ENCODE measurements around the gene ANKMY1.
"Not testable (repeated sequence)": the region's sequence is repeated elsewhere in the genome, so short reads cannot be mapped to it uniquely, and the experiment has no call there.

ANKMY1 gene

DNA sequence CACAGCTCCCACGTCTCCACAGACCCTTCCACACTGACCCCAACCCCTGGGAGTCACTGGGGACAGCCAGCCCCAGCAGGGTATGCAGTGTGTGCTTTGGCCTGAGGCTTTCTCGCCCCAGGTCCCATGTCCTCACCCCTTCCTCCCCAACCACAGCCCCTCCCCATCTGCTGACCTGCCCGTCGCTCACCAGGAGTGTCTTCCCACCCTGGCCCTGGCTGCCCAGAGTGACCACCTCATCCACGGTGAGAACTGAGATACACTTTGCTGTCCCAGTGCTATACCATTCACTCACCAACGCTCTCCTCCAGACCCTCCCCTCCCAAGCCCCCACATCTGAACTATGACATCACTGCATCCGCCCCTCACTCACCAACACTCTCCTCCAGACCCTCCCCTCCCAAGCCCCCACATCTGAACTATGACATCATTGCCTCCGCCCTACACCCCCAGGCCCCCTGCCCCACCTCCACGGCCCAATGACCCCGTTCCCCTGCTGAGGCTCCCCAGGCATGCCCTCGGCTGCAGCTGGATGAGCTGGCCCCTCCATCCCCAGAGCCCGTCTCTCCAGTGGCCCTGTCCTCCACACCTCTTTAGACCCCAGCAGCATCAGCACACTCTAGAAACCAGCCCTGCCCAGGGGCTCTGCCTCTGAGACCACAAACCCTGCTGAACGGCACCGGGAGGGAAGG, 55.2 kb downstream of the ANKMY1 start:
- Mint-ChIP-seq H3K27me3 (no peaks in the 10 kb centered on the region), H3K27ac (no peak overlapping the region), H3K4me3 (no peak overlapping the region), H3K36me3 (peaks cover 28% of the 10 kb centered on the region), H3K9me3 (no peaks in the 10 kb centered on the region), H3K4me1 (peaks cover 7% of the 10 kb centered on the region)
- DNase-seq (ENCODE audit: low spot score in 2 of 2) (no peak), ATAC-seq (ENCODE audit: low read depth) (no peak)

DNA sequence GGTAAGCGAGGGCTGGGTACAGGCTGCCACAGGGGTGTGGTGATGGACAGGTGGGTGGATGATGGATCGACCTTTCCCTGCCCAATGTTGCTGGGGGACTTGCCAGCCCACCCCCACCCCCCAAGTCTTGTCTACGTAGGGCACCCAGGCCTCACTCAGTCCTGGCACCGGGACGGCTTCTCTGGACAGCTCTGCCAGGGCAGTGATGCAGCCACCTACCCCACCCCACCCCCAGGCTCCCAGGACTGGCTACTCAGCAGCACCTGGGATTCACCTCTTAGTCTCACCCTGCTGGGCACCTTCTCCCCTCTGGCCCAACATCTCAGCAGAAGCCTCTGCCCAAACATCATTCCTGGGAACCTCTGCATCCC, 55.7 kb downstream of the ANKMY1 start:
- peak in 1 of 2 donors; percentile 8 for DNase-seq (ENCODE audit: low spot score in 2 of 2)

DNA sequence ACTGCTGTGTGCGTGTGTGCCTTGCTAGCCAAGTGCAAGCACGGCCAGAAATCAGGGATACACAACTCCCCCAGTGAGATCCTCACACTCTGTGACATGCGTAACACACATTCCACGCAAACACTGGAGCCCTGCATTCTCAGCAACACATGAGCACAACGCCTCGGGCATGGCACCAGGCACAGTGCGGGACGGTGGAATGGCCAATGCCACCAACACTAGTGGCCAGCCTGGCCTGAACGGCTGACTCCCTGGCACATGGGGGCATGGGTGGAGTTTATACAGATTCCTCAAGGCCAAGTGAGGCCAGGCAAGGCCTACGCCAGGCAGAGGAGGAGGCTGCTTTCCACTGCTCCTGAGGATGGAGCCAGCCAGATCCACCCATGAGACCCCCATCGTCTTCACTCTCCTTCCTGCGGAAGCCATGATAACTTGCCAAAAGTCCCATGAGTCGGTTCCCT, 56.2 kb downstream of the ANKMY1 start:
- DNase-seq (ENCODE audit: low spot score in 2 of 2), result peak in 1 of 2 donors; percentile 6
- H3K4me1 Mint-ChIP-seq, result peaks cover 7% of the 10 kb centered on the region
- ATAC-seq (ENCODE audit: low read depth), result no peak
- H3K27ac Mint-ChIP-seq, result no peak overlapping the region
- H3K27me3 Mint-ChIP-seq, result no peaks in the 10 kb centered on the region
- H3K36me3 Mint-ChIP-seq, result peaks cover 32% of the 10 kb centered on the region
- H3K4me3 Mint-ChIP-seq, result no peak overlapping the region
- no peaks in the 10 kb centered on the region for H3K9me3 Mint-ChIP-seq

More for the DNA sequence above, 55.7 kb downstream of the ANKMY1 start:
- Mint-ChIP-seq H3K4me3 (no peak overlapping the region), H3K36me3 (peaks cover 30% of the 10 kb centered on the region), H3K4me1 (peaks cover 7% of the 10 kb centered on the region), H3K9me3 (no peaks in the 10 kb centered on the region), H3K27ac (no peak overlapping the region), H3K27me3 (no peaks in the 10 kb centered on the region)
- ATAC-seq (ENCODE audit: low read depth), result no peak

DNA sequence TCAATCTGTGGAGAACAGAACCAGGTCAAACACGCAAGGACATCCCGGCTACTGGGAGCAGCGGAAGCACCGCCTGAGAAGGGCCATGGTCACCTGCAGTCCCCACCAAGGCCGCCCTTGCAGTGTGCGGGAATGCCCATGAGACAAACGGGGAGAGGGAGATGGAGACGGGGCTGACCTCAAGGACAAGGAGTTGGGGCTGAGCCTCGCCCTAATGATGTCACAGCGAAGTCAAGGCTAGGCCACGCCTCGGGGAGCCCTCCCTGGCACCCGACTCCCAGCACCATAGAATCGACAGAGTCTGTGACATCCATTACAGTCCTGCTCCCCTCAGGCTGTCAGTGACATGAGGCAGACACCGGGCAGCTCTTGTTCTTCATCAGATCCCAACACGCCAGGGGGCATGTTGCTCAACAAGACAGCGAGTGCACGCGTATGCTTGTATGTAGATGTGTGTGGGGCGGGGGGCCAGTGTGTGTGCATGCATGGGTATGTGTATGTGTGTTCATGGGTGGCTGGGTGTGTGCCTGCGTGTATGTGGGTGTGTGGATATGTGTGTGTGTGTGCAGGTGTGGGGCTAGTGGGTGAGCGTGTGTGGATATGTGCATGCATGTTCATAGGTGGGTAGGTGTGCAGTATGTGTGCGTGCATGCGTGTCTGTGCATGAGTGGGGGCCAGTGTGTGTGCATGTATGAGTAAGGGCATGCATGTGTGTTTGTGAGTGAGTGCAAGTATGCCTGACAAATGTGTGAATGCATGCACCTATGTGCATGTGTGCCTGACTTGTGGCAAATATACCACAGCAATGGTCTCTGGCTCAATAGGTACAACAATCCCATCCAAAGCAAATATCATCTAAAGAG, 57.0 kb downstream of the ANKMY1 start:
- peak in 1 of 2 donors; percentile 6 for DNase-seq (ENCODE audit: low spot score in 2 of 2)
- Mint-ChIP-seq H3K36me3 (peaks cover 38% of the 10 kb centered on the region), H3K27ac (peak overlapping the region; percentile 6), H3K27me3 (no peaks in the 10 kb centered on the region), H3K9me3 (peaks cover under 1% of the 10 kb centered on the region), H3K4me3 (no peak overlapping the region), H3K4me1 (peaks cover 7% of the 10 kb centered on the region)
- no peak for ATAC-seq (ENCODE audit: low read depth)

DNA sequence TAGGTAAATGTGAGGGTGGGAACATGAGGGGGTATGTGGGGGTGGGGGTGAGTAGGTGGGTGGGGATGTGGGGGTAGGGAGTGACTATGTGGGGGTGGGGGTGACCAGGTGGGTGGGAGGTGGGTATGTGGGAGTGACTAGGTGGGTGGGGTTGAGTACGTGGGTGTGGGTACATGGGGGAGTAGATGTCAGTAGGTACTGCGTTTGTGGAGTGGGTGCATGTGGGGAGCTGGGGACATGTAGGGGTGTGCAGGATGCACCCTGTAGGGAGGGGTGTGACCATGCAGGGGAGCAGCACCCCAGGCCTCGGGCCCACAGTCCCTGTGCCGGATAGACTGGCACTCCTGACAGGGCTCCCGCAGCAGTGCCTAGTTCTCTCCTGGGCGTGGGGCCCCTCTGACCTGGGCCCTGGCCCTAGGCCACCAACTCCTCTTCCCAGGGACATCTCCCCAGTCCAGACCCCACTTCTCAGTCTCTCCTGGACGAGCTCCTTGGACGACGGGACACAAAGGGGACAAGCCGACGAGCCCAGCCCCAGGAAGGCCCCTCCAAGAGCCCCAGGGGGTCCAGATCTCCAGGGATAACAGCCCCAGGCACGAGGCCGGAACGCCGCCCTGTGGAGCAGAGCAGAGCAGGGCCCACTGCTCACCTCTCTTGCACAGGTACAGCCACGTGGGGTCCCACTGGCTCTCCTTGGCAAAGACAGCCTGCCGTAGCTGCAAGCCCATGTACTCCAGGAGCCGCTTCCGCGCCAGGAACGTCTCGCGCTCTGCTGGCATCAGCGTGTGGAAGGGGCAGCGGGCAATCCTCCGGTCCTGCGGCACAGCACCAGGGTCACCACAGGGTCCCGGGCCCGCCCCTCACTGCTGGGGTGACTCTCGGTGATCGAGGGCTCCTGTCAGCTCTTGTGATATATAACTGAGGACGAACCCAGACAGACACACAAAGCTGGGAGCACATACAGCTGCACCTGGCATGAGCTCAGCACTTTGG, 58.2 kb downstream of the ANKMY1 start:
- Mint-ChIP-seq H3K36me3 (peaks cover 42% of the 10 kb centered on the region), H3K4me1 (peaks cover 7% of the 10 kb centered on the region), H3K27me3 (no peaks in the 10 kb centered on the region), H3K27ac (no peak overlapping the region), H3K4me3 (no peak overlapping the region), H3K9me3 (peaks cover 2% of the 10 kb centered on the region)
- ATAC-seq (ENCODE audit: low read depth) (no peak), DNase-seq (ENCODE audit: low spot score in 2 of 2) (no peak)

DNA sequence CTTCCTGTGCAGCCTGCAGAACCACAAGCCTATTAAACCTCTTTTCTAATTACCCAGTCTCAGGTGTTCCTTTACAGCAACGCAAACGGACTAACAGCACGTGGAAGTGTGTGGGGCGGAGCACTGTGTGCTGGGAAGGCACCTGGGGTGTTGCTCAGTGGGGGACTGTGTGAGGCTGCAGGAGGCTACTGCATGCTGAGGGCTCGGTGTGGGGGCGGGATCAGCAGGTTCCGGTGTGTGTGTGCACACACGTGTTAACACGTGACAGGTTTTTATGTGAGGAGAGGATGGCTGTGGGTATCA, 58.9 kb downstream of the ANKMY1 start:
- Mint-ChIP-seq H3K36me3 (peaks cover 41% of the 10 kb centered on the region), H3K27ac (no peak overlapping the region), H3K4me3 (no peak overlapping the region), H3K27me3 (no peaks in the 10 kb centered on the region), H3K9me3 (peaks cover 2% of the 10 kb centered on the region), H3K4me1 (peaks cover 7% of the 10 kb centered on the region)
- DNase-seq (ENCODE audit: low spot score in 2 of 2) (no peak), ATAC-seq (ENCODE audit: low read depth) (no peak)

DNA sequence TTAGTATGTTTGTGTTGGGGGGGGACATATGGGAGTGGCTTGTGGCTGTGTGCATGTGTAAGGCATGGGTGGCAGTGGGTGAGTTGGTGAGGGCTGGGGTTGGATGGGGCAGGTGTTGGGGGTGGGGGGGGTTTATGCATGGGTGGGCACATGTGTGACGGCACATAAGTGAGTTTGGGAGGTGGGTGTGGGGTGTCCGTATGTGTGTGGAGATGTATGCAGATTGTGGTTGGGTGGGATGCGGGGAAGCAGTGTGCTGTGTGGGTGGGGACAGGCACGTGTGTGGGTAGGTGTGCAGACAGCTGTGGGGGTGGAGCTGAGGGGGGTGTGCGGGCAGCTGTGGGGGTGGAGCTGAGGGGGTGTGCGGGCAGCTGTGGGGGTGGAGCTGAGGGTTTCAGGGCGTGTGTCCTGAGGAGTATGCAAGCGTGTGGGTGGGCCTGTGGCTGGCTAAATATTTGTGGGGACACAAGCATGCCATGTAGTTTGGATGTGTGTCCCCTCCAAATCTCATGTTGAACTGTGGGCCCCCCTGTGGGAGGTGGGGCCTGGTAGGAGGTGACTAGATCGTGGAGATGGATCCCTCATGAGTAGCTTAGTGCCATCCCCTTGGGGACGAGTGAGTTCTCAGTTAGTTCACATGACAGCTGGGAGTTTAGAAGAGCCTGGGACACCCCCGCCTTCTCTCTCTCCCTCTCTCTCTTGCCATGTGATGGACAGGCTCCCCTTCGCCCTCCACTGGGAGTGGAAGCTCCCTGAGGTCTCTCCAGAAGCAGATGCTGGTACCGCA, 59.4 kb downstream of the ANKMY1 start:
- Mint-ChIP-seq H3K4me3 (no peak overlapping the region), H3K9me3 (peaks cover 3% of the 10 kb centered on the region), H3K27me3 (no peaks in the 10 kb centered on the region), H3K36me3 (peaks cover 42% of the 10 kb centered on the region), H3K27ac (no peak overlapping the region), H3K4me1 (peaks cover 7% of the 10 kb centered on the region)
- DNase-seq (ENCODE audit: low spot score in 2 of 2) (no peak), ATAC-seq (ENCODE audit: low read depth) (no peak)

DNA sequence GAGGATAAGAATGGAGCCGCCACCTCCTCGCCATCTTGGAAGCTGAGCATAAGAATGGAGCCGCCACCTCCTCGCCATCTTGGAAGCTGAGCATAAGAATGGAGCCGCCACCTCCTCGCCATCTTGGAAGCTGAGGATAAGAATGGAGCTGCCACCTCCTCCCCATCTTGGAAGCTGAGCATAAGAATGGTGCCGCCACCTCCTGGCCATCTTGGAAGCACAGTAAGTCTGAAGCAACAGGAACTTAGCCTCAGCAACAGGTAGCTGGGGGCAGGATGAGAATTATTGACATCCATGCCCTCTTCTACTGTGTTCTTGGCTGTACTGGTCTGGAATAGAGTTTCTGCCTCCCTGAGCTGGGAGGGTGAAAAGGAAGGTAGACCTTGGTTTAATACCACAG, 60.7 kb downstream of the ANKMY1 start:
- not testable (repeated sequence) for ATAC-seq (ENCODE audit: low read depth); H3K9me3 Mint-ChIP-seq; DNase-seq (ENCODE audit: low spot score in 2 of 2); H3K27ac Mint-ChIP-seq; H3K27me3 Mint-ChIP-seq; H3K4me3 Mint-ChIP-seq; H3K4me1 Mint-ChIP-seq
- H3K36me3 Mint-ChIP-seq, result peaks cover 44% of the 10 kb centered on the region

DNA sequence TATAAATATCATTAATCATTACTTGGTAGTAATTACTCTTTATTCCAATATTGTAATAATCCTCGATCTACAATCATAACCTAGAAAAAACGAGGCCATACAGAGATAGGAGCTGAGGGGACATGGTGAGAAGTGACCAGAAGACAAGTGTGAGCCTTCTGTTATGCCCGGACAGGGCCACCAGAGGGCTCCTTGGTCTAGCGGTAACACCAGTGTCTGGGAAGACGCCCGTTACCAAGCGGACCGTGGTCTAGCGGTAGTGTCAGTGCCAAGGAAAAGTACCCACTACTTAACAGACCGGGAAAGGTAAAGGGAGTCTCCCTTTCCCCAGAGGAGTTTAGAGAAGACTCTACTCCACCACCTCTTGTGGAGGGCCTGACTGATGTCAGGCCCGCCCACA, 62.8 kb downstream of the ANKMY1 start:
- DNase-seq (ENCODE audit: low spot score in 2 of 2); ATAC-seq (ENCODE audit: low read depth); H3K27ac Mint-ChIP-seq; H3K4me3 Mint-ChIP-seq; H3K4me1 Mint-ChIP-seq; H3K27me3 Mint-ChIP-seq: not testable (repeated sequence)
- Mint-ChIP-seq H3K36me3 (peaks cover 44% of the 10 kb centered on the region), H3K9me3 (peaks cover 12% of the 10 kb centered on the region)

DNA sequence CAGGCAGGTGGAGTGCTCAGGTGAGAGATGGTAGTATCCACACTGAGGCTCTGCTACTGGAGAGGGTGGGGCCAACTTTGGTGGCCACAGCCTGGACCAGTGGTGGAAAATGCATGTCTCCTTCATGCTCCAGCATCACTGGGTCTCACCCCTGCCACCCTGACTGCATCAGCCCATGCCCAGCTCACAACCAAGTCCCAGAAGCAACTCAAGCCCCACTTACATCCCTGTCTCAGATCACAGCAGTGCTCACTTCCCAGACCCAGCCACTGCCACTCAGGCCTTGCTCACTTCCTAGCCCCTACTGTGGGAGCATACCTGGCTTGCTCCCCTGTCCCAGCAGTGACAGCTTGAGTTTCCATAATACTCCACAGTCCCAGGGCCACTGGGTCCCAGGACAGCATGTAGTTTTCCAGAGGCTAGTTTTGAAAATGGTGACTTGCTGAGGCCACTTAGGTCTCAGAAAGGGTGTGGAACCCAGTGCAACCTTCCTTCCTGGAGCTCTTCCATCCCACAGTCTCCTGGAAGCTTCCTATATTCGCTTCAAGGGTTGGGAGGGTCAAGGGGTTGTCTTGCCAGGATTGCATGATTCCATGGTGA, 63.5 kb downstream of the ANKMY1 start:
- DNase-seq (ENCODE audit: low spot score in 2 of 2) (no peak), ATAC-seq (ENCODE audit: low read depth) (no peak)
- Mint-ChIP-seq H3K4me1 (peaks cover 3% of the 10 kb centered on the region), H3K9me3 (peaks cover 15% of the 10 kb centered on the region), H3K4me3 (no peak overlapping the region), H3K36me3 (peaks cover 42% of the 10 kb centered on the region), H3K27me3 (no peaks in the 10 kb centered on the region), H3K27ac (no peak overlapping the region)

DNA sequence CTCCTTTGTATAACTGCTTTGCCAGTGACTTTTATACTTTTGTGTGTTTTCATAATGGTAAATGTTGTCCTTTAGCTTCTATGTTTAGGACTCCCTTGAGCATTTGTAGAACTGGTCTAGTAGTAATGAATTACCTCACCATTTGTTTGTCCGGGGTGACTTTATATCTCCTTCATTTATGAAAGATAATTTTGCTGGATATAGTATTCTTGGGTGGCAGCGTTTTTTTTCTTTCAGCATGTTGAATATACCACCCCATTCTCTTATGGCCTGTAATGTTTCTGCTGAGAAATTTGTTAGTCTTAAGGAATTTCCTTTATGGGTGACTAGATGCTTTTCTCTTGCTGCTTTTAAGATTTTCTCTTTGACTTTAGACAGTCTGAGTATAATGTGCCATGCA, 66.3 kb downstream of the ANKMY1 start:
- no peak overlapping the region for H3K4me3 Mint-ChIP-seq
- ATAC-seq (ENCODE audit: low read depth) (no peak), DNase-seq (ENCODE audit: low spot score in 2 of 2) (no peak)
- H3K36me3 Mint-ChIP-seq, result peaks cover 31% of the 10 kb centered on the region
- H3K9me3 Mint-ChIP-seq, result peaks cover 27% of the 10 kb centered on the region
- no peak overlapping the region for H3K27ac Mint-ChIP-seq
- no peaks in the 10 kb centered on the region for H3K27me3 Mint-ChIP-seq
- no peaks in the 10 kb centered on the region for H3K4me1 Mint-ChIP-seq

DNA sequence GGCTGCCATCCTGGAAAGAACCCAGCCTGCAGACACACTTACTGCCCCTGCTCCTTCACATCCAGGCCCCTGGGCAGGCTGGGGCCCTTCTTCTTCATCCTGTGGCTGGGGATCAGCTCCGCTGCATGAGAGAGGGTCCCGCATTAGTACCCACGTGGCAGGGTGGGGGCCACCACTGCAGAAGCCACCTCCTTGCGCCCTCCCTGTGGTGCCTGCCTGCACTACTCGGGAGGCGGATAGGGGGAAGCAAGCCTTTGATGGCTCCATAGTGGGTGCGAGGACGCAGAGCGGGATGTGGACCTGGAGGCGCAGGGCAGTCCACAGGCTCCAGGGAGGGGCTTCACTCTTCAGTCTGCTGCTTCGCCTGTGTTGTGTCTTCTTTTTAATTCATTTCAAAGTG, 75.6 kb downstream of the ANKMY1 start:
- H3K36me3 Mint-ChIP-seq, result peaks cover 10% of the 10 kb centered on the region
- no peaks in the 10 kb centered on the region for H3K27me3 Mint-ChIP-seq
- peaks cover 4% of the 10 kb centered on the region for H3K9me3 Mint-ChIP-seq
- no peak overlapping the region for H3K27ac Mint-ChIP-seq
- ATAC-seq (ENCODE audit: low read depth), result no peak
- no peak overlapping the region for H3K4me3 Mint-ChIP-seq
- no peaks in the 10 kb centered on the region for H3K4me1 Mint-ChIP-seq
- no peak for DNase-seq (ENCODE audit: low spot score in 2 of 2)

DNA sequence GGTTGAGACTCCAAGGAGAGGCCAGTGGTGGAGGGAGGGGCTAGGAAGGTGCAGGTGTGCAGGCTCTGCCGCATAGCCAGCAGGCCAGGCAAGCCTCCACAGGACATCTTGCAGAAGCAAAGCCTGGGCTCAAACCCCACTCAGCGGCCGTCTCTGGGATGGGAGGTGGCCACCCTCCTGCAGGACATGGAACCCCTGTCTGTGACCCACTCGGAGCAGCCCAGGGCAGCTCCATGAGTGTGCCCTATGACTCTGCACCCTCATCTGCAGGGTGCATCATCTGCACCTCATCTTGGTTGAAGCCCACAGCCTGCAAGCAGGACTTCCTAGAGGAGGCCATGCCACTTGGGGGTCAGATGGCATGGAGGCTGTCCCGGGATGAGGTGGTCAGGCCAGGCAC, 76.1 kb downstream of the ANKMY1 start:
- peaks cover 7% of the 10 kb centered on the region for H3K36me3 Mint-ChIP-seq
- H3K4me3 Mint-ChIP-seq, result no peak overlapping the region
- peaks cover 1% of the 10 kb centered on the region for H3K9me3 Mint-ChIP-seq
- DNase-seq (ENCODE audit: low spot score in 2 of 2), result no peak
- H3K4me1 Mint-ChIP-seq, result no peaks in the 10 kb centered on the region
- no peak overlapping the region for H3K27ac Mint-ChIP-seq
- no peak for ATAC-seq (ENCODE audit: low read depth)
- H3K27me3 Mint-ChIP-seq, result no peaks in the 10 kb centered on the region
